ENCODE data around the gene SLC2A1. TPM values are rescaled to one million over a fixed set of nuclear protein-coding genes. Genes with fewer than 3 reads are reported as not detected.

Gene SLC2A1
- total RNA-seq, 5 donors from 2014 or later (not counting 1 experiment from before 2014, with no cell fraction given), result 72.0 to 91.7 (median 83.9) TPM

- Mint-ChIP-seq H3K27me3 (no peaks in the 10 kb centered on the region), H3K4me3 (no peak overlapping the region), H3K4me1 (peaks cover under 1 to 1% (median under 1%) of the 10 kb centered on the region in 3 donors), H3K9me3 (no peaks in the 10 kb centered on the region), H3K27ac (no peak overlapping the region), H3K36me3 (peaks cover 4% of the 10 kb centered on the region)
- H3K27ac ChIP-seq (ENCODE audit: low read length), result no peak overlapping the region
- ChIA-PET CTCF (no interaction called here), POLR2A (no interaction called here)
- H3K4me3 ChIP-seq (ENCODE audit: control insufficient read depth in 1 of 2, extremely low read depth in 1 of 2, low read length in 1 of 2), result no peak overlapping the region
- H3K4me1 ChIP-seq (ENCODE audit: control insufficient read depth in 1 of 2, extremely low read depth in 1 of 2, insufficient read depth in 2 of 2, low read length in 2 of 2), result no peaks in the 10 kb centered on the region
- WGBS (ENCODE audit: insufficient coverage), result no CpG with 5 or more reads among the region's 3 CpGs
- no peak for DNase-seq
- no peaks in the 10 kb centered on the region for H3K36me3 ChIP-seq (ENCODE audit: control insufficient read depth in 2 of 2, extremely low read depth in 1 of 2, insufficient read depth in 1 of 2, low read length in 1 of 2)
- no peaks in the 10 kb centered on the region for H3K27me3 ChIP-seq (replicated peaks in 1 of 2; ENCODE audit: control insufficient read depth in 2 of 2, extremely low read depth in 1 of 2, insufficient read depth in 2 of 2, low read length in 1 of 2)
- no peak for ATAC-seq (replicated peaks in 1 of 4)
- H3K9me3 ChIP-seq, result no peaks in the 10 kb centered on the region
Measured at GRCh38 chr1:42968654-42969053, 10.0 kb upstream of the SLC2A1 start.

- ATAC-seq (replicated peaks in 1 of 4), result no peak
- H3K27ac Mint-ChIP-seq, result no peak overlapping the region
- no peaks in the 10 kb centered on the region for H3K27me3 Mint-ChIP-seq
- POLR2A ChIA-PET, result no interaction called here
- Histone ChIP-seq H3K9me3 (no peaks in the 10 kb centered on the region), H3K4me1 (ENCODE audit: control insufficient read depth in 1 of 2, extremely low read depth in 1 of 2, insufficient read depth in 2 of 2, low read length in 2 of 2) (peaks cover 0 to 4% of the 10 kb centered on the region in 2 experiments), H3K27ac (ENCODE audit: low read length) (no peak overlapping the region), H3K36me3 (ENCODE audit: control insufficient read depth in 2 of 2, extremely low read depth in 1 of 2, insufficient read depth in 1 of 2, low read length in 1 of 2) (no peaks in the 10 kb centered on the region), H3K4me3 (ENCODE audit: control insufficient read depth in 1 of 2, extremely low read depth in 1 of 2, low read length in 1 of 2) (no peak overlapping the region), H3K27me3 (replicated peaks in 1 of 2; ENCODE audit: control insufficient read depth in 2 of 2, extremely low read depth in 1 of 2, insufficient read depth in 2 of 2, low read length in 1 of 2) (no peaks in the 10 kb centered on the region)
- CTCF ChIA-PET, result interaction anchor here in 1 of 2 donors (0.7 to 1.4 kb wide), 2 partner anchors 107 to 428 kb away, joined by 3 read pairs; no protein-coding TSS in a partner anchor
- H3K4me1 Mint-ChIP-seq, result peaks cover 8 to 11% (median 9%) of the 10 kb centered on the region in 3 donors
- WGBS (ENCODE audit: insufficient coverage), result 65% methylated on average over 7 of the region's 10 CpGs
- no peak for DNase-seq
- no peaks in the 10 kb centered on the region for H3K36me3 Mint-ChIP-seq
- no peak overlapping the region for H3K4me3 Mint-ChIP-seq
- no peaks in the 10 kb centered on the region for H3K9me3 Mint-ChIP-seq
Measured at GRCh38 chr1:42966688-42967612, 8.3 kb upstream of the SLC2A1 start.

GRCh38 chr1:42965378-42965777, 6.7 kb upstream of the SLC2A1 start:
- no peak overlapping the region for H3K4me3 ChIP-seq (ENCODE audit: control insufficient read depth in 1 of 2, extremely low read depth in 1 of 2, low read length in 1 of 2)
- Mint-ChIP-seq H3K27ac (no peak overlapping the region), H3K4me1 (peaks cover 8 to 24% (median 20%) of the 10 kb centered on the region in 3 donors), H3K4me3 (no peak overlapping the region), H3K27me3 (no peaks in the 10 kb centered on the region), H3K36me3 (no peaks in the 10 kb centered on the region), H3K9me3 (no peaks in the 10 kb centered on the region)
- ATAC-seq (replicated peaks in 1 of 4) (no peak), DNase-seq (no peak)
- peaks cover 0 to 7% of the 10 kb centered on the region in 2 experiments for H3K4me1 ChIP-seq (ENCODE audit: control insufficient read depth in 1 of 2, extremely low read depth in 1 of 2, insufficient read depth in 2 of 2, low read length in 2 of 2)
- H3K36me3 ChIP-seq (ENCODE audit: control insufficient read depth in 2 of 2, extremely low read depth in 1 of 2, insufficient read depth in 1 of 2, low read length in 1 of 2), result no peaks in the 10 kb centered on the region
- H3K27ac ChIP-seq (ENCODE audit: low read length), result no peak overlapping the region
- ChIA-PET CTCF (no interaction called here), POLR2A (no interaction called here)
- H3K9me3 ChIP-seq, result no peaks in the 10 kb centered on the region
- no peaks in the 10 kb centered on the region for H3K27me3 ChIP-seq (replicated peaks in 1 of 2; ENCODE audit: control insufficient read depth in 2 of 2, extremely low read depth in 1 of 2, insufficient read depth in 2 of 2, low read length in 1 of 2)
- WGBS (ENCODE audit: insufficient coverage), result no CpG with 5 or more reads among the region's 1 CpG

DNA sequence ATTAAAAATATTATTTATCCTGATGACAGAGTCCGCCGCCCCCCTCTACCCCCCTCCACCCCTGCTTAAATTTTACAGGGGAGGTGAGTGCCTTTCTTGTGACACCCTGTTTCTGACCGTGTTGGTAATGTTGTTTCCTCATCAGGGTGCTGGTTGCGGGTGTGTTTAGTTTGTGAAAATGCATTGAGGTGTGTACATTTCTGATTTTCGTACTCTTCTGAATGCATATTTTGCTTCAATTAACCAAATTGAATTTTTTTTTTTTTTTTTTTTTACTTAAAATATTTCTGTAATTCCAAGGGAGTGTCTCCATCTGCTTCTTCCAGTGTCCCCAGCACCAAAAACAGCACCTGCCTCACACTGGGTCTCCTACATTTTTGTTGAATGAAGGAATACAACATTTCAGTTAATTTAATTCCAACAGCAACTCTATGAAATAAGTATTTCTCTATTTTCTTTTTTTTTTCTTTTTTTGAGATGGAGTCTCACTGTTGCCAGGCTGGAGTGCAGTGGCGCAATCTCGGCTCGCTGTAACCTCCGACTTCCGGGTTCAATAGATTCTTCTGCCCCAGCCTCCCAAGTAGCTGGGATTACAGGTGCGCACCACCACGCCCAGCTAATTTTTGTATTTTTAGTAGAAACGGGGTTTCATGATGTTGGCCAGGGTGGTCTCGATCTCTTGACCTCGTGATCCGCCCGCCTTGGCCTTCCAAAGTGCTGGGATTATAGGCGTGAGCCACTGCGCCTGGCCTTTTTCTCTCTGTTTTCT, 5.6 kb upstream of the SLC2A1 start:
- Mint-ChIP-seq H3K27ac (no peak overlapping the region), H3K4me3 (no peak overlapping the region), H3K9me3 (no peaks in the 10 kb centered on the region), H3K4me1 (peaks cover 11 to 32% (median 27%) of the 10 kb centered on the region in 3 donors), H3K27me3 (no peaks in the 10 kb centered on the region), H3K36me3 (no peaks in the 10 kb centered on the region)
- no peaks in the 10 kb centered on the region for H3K36me3 ChIP-seq (ENCODE audit: control insufficient read depth in 2 of 2, extremely low read depth in 1 of 2, insufficient read depth in 1 of 2, low read length in 1 of 2)
- ChIA-PET POLR2A (no interaction called here), CTCF (no interaction called here)
- DNase-seq (no peak), ATAC-seq (replicated peaks in 1 of 4) (no peak)
- H3K4me1 ChIP-seq (ENCODE audit: control insufficient read depth in 1 of 2, extremely low read depth in 1 of 2, insufficient read depth in 2 of 2, low read length in 2 of 2), result peaks cover 2 to 18% of the 10 kb centered on the region in 2 experiments
- H3K27ac ChIP-seq (ENCODE audit: low read length), result no peak overlapping the region
- H3K9me3 ChIP-seq, result no peaks in the 10 kb centered on the region
- H3K27me3 ChIP-seq (replicated peaks in 1 of 2; ENCODE audit: control insufficient read depth in 2 of 2, extremely low read depth in 1 of 2, insufficient read depth in 2 of 2, low read length in 1 of 2), result no peaks in the 10 kb centered on the region
- WGBS (ENCODE audit: insufficient coverage), result 97% methylated on average over 7 of the region's 19 CpGs
- no peak overlapping the region for H3K4me3 ChIP-seq (ENCODE audit: control insufficient read depth in 1 of 2, extremely low read depth in 1 of 2, low read length in 1 of 2)

GRCh38 chr1:42963378-42964043, 4.8 kb upstream of the SLC2A1 start:
- ATAC-seq (replicated peaks in 1 of 4) (no peak), DNase-seq (no peak)
- Histone ChIP-seq H3K4me1 (ENCODE audit: control insufficient read depth in 1 of 2, extremely low read depth in 1 of 2, insufficient read depth in 2 of 2, low read length in 2 of 2) (peaks cover 2 to 21% of the 10 kb centered on the region in 2 experiments), H3K27ac (ENCODE audit: low read length) (no peak overlapping the region), H3K4me3 (ENCODE audit: control insufficient read depth in 1 of 2, extremely low read depth in 1 of 2, low read length in 1 of 2) (no peak overlapping the region), H3K27me3 (replicated peaks in 1 of 2; ENCODE audit: control insufficient read depth in 2 of 2, extremely low read depth in 1 of 2, insufficient read depth in 2 of 2, low read length in 1 of 2) (no peaks in the 10 kb centered on the region), H3K36me3 (ENCODE audit: control insufficient read depth in 2 of 2, extremely low read depth in 1 of 2, insufficient read depth in 1 of 2, low read length in 1 of 2) (no peaks in the 10 kb centered on the region), H3K9me3 (no peaks in the 10 kb centered on the region)
- ChIA-PET CTCF (no interaction called here), POLR2A (no interaction called here)
- Mint-ChIP-seq H3K27ac (no peak overlapping the region), H3K4me1 (peaks cover 14 to 32% (median 30%) of the 10 kb centered on the region in 3 donors), H3K9me3 (no peaks in the 10 kb centered on the region), H3K4me3 (no peak overlapping the region), H3K27me3 (no peaks in the 10 kb centered on the region), H3K36me3 (no peaks in the 10 kb centered on the region)
- whole genome bisulfite sequencing (ENCODE audit: insufficient coverage), result 86% methylated on average over 4 of the region's 9 CpGs

Data from T-cell (primary cell).